KMS-11 (cell line): Measurements from ENCODE around the gene IRF2BPL.

Experiments used
- H2AFZ ChIP-seq: fragments of 200-600 bp; sonication (generic); 2 replicates; pipeline ENCODE4 v1.6.1; 2016; ENCODE audit warnings: antibody characterized with exemption, mixed run types, low read depth
- H3K27ac ChIP-seq: fragments of 200-600 bp; sonication (generic); 2 replicates; pipeline ENCODE4 v1.6.1; 2016; ENCODE audit warnings: mild to moderate bottlenecking, mixed run types
- H3K27me3 ChIP-seq: fragments of 200-600 bp; sonication (generic); 2 replicates; pipeline ENCODE4 v1.6.1; 2017; ENCODE audit warnings: mild to moderate bottlenecking, low read depth, mixed run types, moderate library complexity; ENCODE audit not compliant: insufficient read depth
- H3K36me3 ChIP-seq: fragments of 200-600 bp; sonication (generic); 2 replicates; pipeline ENCODE4 v1.6.1; 2017; ENCODE audit warnings: mild to moderate bottlenecking, mixed run types; ENCODE audit not compliant: insufficient read depth
- H3K4me1 ChIP-seq: fragments of 200-600 bp; sonication (generic); 2 replicates; pipeline ENCODE4 v1.6.1; 2016; ENCODE audit warnings: mild to moderate bottlenecking, low read depth, mixed run types; ENCODE audit not compliant: poor library complexity, severe bottlenecking
- H3K4me2 ChIP-seq: fragments of 200-600 bp; sonication (generic); 2 replicates; pipeline ENCODE4 v1.7.0; 2016; ENCODE audit warnings: mild to moderate bottlenecking, mixed run types
- H3K4me3 ChIP-seq: fragments of 200-600 bp; sonication (generic); IDR thresholded peaks from 2 replicates; pipeline ENCODE4 v1.6.1; 2017; ENCODE audit warnings: low read depth, low read length, mixed read lengths; ENCODE audit not compliant: insufficient read depth
- H3K79me2 ChIP-seq: fragments of 200-600 bp; sonication (generic); 2 replicates; pipeline ENCODE4 v1.6.1; 2016; ENCODE audit warnings: low read depth, mixed run types; ENCODE audit not compliant: insufficient read depth
- H3K9ac ChIP-seq: fragments of 200-600 bp; sonication (generic); 2 replicates; pipeline ENCODE4 v1.6.1; 2016; ENCODE audit warnings: mild to moderate bottlenecking, mixed run types
- H4K20me1 ChIP-seq: fragments of 200-600 bp; sonication (generic); 2 replicates; pipeline ENCODE4 v1.6.1; 2016; ENCODE audit warnings: mild to moderate bottlenecking, mixed run types; ENCODE audit not compliant: insufficient read depth
- TF ChIP-seq, protein P1 (sequence below): fragments of 200-600 bp; sonication (generic); conservative IDR thresholded peaks from 2 replicates; pipeline ENCODE4 v1.6.1; 2017; ENCODE audit warnings: low read depth, mild to moderate bottlenecking, antibody characterized with exemption, low read length, moderate library complexity, mixed read lengths

Gene IRF2BPL

GRCh38 chr14:77003960-77004710, 24.4 kb downstream of the IRF2BPL start:
- Histone ChIP-seq H3K27ac (no peak overlapping the region), H3K4me1 (peaks cover 22% of the 10 kb centered on the region), H2AFZ (no peak overlapping the region), H3K27me3 (no peaks in the 10 kb centered on the region), H4K20me1 (no peaks in the 10 kb centered on the region), H3K79me2 (no peaks in the 10 kb centered on the region), H3K9ac (no peak overlapping the region), H3K36me3 (no peaks in the 10 kb centered on the region), H3K4me2 (no peak overlapping the region), H3K4me3 (no peak overlapping the region)
- TF ChIP-seq, protein P1, sequence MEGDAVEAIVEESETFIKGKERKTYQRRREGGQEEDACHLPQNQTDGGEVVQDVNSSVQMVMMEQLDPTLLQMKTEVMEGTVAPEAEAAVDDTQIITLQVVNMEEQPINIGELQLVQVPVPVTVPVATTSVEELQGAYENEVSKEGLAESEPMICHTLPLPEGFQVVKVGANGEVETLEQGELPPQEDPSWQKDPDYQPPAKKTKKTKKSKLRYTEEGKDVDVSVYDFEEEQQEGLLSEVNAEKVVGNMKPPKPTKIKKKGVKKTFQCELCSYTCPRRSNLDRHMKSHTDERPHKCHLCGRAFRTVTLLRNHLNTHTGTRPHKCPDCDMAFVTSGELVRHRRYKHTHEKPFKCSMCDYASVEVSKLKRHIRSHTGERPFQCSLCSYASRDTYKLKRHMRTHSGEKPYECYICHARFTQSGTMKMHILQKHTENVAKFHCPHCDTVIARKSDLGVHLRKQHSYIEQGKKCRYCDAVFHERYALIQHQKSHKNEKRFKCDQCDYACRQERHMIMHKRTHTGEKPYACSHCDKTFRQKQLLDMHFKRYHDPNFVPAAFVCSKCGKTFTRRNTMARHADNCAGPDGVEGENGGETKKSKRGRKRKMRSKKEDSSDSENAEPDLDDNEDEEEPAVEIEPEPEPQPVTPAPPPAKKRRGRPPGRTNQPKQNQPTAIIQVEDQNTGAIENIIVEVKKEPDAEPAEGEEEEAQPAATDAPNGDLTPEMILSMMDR = no peak

DNA sequence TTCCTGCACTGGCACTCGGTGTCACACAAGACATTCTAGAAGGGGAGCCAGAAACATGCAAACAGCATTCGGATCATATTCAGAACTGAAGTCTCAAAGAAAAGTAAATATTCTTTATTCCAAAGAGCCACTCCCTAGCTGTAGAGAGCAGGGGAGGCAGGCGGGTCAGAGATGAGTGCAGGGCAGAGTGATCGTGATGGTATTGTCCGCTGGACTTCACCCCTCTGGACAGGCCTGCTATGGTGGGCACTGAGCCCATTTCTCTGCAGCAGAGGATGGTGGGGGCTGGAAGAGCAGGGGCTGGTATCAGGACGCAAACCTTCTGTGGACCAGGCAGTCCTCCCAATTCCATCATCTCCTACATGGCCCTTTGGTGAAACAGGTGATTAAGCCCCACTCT, 25.6 kb downstream of the IRF2BPL start:
- TF ChIP-seq, protein P1 = no peak
- Histone ChIP-seq H3K9ac (no peak overlapping the region), H4K20me1 (no peaks in the 10 kb centered on the region), H3K36me3 (no peaks in the 10 kb centered on the region), H2AFZ (no peak overlapping the region), H3K27ac (no peak overlapping the region), H3K4me1 (peaks cover 35% of the 10 kb centered on the region), H3K4me3 (no peak overlapping the region), H3K79me2 (no peaks in the 10 kb centered on the region), H3K4me2 (no peak overlapping the region), H3K27me3 (no peaks in the 10 kb centered on the region)

- no peaks in the 10 kb centered on the region for H3K79me2 ChIP-seq
- no peaks in the 10 kb centered on the region for H3K27me3 ChIP-seq
- no peak overlapping the region for H3K27ac ChIP-seq
- peaks cover 38% of the 10 kb centered on the region for H3K4me1 ChIP-seq
- TF ChIP-seq, protein P1 = no peak
- H3K4me3 ChIP-seq = no peak overlapping the region
- H3K4me2 ChIP-seq = no peak overlapping the region
- no peaks in the 10 kb centered on the region for H4K20me1 ChIP-seq
- no peaks in the 10 kb centered on the region for H3K36me3 ChIP-seq
- no peak overlapping the region for H3K9ac ChIP-seq
- no peak overlapping the region for H2AFZ ChIP-seq
These were observed 26.2 kb downstream of the IRF2BPL start for GRCh38 chr14:77002335-77002734.

GRCh38 chr14:77000340-77001270, 27.9 kb downstream of the IRF2BPL start:
- Histone ChIP-seq H3K4me1 (peaks cover 45% of the 10 kb centered on the region), H3K4me2 (peak overlapping the region; percentile 24), H3K79me2 (no peaks in the 10 kb centered on the region), H3K9ac (peak overlapping the region; percentile 3; the same call in 1 of the 2 replicates), H4K20me1 (no peaks in the 10 kb centered on the region), H3K36me3 (no peaks in the 10 kb centered on the region), H3K4me3 (no peak overlapping the region), H3K27me3 (no peaks in the 10 kb centered on the region), H2AFZ (peak overlapping the region; percentile 20; the same call in 1 of the 2 replicates), H3K27ac (peak overlapping the region; percentile 41)
- TF ChIP-seq, protein P1 = no peak
